ENCODE data around the gene TBXA2R. TPM values are rescaled to one million over a fixed set of nuclear protein-coding genes. Genes with fewer than 3 reads are reported as not detected.

The TBXA2R gene
- total and polyA plus RNA-seq, 2 donors (not counting 3 experiments of a cell fraction or from before 2014, with no cell fraction given) = 2.4 to 2.9 TPM

DNA sequence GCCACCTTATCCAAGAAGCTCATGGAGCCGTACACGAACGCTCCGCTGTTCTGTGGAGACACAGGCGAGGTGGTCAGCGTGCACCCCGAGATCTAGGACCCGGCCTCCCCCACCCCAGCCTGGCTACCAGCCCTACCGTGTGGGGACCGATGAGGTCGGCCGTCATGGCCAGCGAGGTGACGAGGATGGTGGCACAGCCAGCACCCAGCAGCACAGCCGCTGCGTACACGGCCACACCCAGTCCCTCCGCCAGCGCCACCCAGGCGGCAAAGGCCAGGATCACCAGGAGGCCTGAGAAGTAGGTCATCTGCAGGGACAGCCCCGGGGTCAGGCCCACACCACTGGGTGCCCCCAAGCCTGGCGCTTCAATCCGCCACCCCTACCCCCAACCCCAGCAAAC, 60.6 kb downstream of the TBXA2R start:
- Histone ChIP-seq H3K27me3 (ENCODE audit: control insufficient read depth in 2 of 2, insufficient read depth in 2 of 2, low read length in 2 of 2) (no peaks in the 10 kb centered on the region), H3K4me3 (replicated peaks in 1 of 3; ENCODE audit: insufficient read depth in 1 of 3, low read depth in 1 of 3, low read length in 3 of 3) (no peak overlapping the region), H3K9ac (replicated peaks; ENCODE audit: extremely low read depth, insufficient read depth, low read length) (no peak overlapping the region), H3K4me2 (ENCODE audit: insufficient read depth, low read length) (no peak overlapping the region), H3K36me3 (ENCODE audit: control insufficient read depth in 2 of 2, extremely low read depth in 1 of 2, insufficient read depth in 2 of 2, low read length in 2 of 2) (peaks cover 2 to 10% of the 10 kb centered on the region in 2 experiments), H3K27ac (ENCODE audit: insufficient read depth, low read depth, low read length) (no peak overlapping the region), H3K9me1 (replicated peaks; ENCODE audit: control insufficient read depth, extremely low read depth, insufficient read depth, low read length) (no peaks in the 10 kb centered on the region), H2AFZ (ENCODE audit: low read depth, low read length) (no peak overlapping the region), H3K9me3 (replicated peaks; ENCODE audit: control insufficient read depth, insufficient read depth, low read length) (no peaks in the 10 kb centered on the region), H4K20me1 (replicated peaks; ENCODE audit: control insufficient read depth, extremely low read depth, insufficient read depth, low read length) (no peaks in the 10 kb centered on the region), H3K4me1 (ENCODE audit: control insufficient read depth, extremely low read depth, insufficient read depth, low read length) (no peaks in the 10 kb centered on the region), H3K79me2 (ENCODE audit: control insufficient read depth, insufficient read depth, low read length) (no peaks in the 10 kb centered on the region)
- no TSS peak for BruUV-seq (replicated peaks)
- ChIA-PET POLR2A (interaction anchor here (1.4 kb wide), 1 partner anchor 9 kb away, joined by 5 read pairs; no protein-coding TSS in a partner anchor), CTCF (interaction anchor here (0.7 to 2.8 kb wide), 9 partner anchors 9 to 161 kb away, joined by 3 to 23 read pairs (median 4); partner anchors contain the start of genes GIPC3 and TJP3)
- intact Hi-C loops (cut with micrococcal nuclease) (no loop called here), dilution Hi-C loops (cut with MboI; ENCODE audit: extremely low pct_ligation_motif_present, low sequenced_read_pairs) (no loop called here)
- DNase-seq (ENCODE audit: low read depth, low spot score) (no peak), FAIRE-seq (no peak)
- TF ChIP-seq POLR2A (IDR thresholded peaks at IDR 0.05; ENCODE audit: low read depth, low read length) (no peak), JUN (IDR thresholded peaks at IDR 0.05; ENCODE audit: borderline replicate concordance, insufficient read depth, insufficient read length, low read depth) (no peak), GATA2 (IDR thresholded peaks at IDR 0.05; ENCODE audit: insufficient read depth, insufficient read length, low read depth, low read length) (no peak), POLR2AphosphoS5 (IDR thresholded peaks at IDR 0.05; ENCODE audit: insufficient read depth, low read depth, low read length) (no peak)
- TF ChIP-seq, protein P1, sequence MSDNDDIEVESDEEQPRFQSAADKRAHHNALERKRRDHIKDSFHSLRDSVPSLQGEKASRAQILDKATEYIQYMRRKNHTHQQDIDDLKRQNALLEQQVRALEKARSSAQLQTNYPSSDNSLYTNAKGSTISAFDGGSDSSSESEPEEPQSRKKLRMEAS (IDR thresholded peaks at IDR 0.05; ENCODE audit: insufficient read depth, insufficient read length) = no peak
- TF ChIP-seq, protein P2, sequence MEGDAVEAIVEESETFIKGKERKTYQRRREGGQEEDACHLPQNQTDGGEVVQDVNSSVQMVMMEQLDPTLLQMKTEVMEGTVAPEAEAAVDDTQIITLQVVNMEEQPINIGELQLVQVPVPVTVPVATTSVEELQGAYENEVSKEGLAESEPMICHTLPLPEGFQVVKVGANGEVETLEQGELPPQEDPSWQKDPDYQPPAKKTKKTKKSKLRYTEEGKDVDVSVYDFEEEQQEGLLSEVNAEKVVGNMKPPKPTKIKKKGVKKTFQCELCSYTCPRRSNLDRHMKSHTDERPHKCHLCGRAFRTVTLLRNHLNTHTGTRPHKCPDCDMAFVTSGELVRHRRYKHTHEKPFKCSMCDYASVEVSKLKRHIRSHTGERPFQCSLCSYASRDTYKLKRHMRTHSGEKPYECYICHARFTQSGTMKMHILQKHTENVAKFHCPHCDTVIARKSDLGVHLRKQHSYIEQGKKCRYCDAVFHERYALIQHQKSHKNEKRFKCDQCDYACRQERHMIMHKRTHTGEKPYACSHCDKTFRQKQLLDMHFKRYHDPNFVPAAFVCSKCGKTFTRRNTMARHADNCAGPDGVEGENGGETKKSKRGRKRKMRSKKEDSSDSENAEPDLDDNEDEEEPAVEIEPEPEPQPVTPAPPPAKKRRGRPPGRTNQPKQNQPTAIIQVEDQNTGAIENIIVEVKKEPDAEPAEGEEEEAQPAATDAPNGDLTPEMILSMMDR (IDR thresholded peaks at IDR 0.05; ENCODE audit: extremely low read depth in 1 of 2, insufficient read depth in 1 of 2, low read depth in 1 of 2, low read length in 2 of 2) = no peak

Data from endothelial cell of umbilical vein (primary cell).